Adipocyte (in vitro differentiated cells): Measurements from ENCODE around the gene ZNF664.
"Not testable (repeated sequence)": the region's sequence is repeated elsewhere in the genome, so short reads cannot be mapped to it uniquely, and the experiment has no call there.

Source experiments
- DNase-seq: peaks from one replicate; pipeline ENCODE4 v3.0.0-alpha.2; 2015; ENCODE audit warnings: low read depth
- H3K27me3 ChIP-seq: replicated peaks from 2 replicates; pipeline ENCODE4 v1.7.0; 2013; ENCODE audit warnings: mild to moderate bottlenecking, low read length, moderate library complexity; ENCODE audit not compliant: control insufficient read depth, insufficient read depth
- H3K36me3 ChIP-seq: 2 replicates; pipeline ENCODE4 v1.7.0; 2013; ENCODE audit warnings: low read length, mild to moderate bottlenecking, moderate library complexity; ENCODE audit not compliant: control insufficient read depth, insufficient read depth, severe bottlenecking
- H3K4me1 ChIP-seq: 2 replicates; pipeline ENCODE4 v1.7.0; 2013; ENCODE audit warnings: mild to moderate bottlenecking, low read length, moderate library complexity; ENCODE audit not compliant: control insufficient read depth, insufficient read depth
- H3K4me3 ChIP-seq: 2 replicates; pipeline ENCODE4 v1.7.0; 2013; ENCODE audit warnings: mild to moderate bottlenecking, low read length, moderate library complexity
- H3K9ac ChIP-seq: 2 replicates; pipeline ENCODE4 v1.7.0; 2013; ENCODE audit warnings: mild to moderate bottlenecking, low read length, moderate library complexity
- H3K9me3 ChIP-seq: 2 replicates; pipeline ENCODE4 v1.7.0; 2013; ENCODE audit warnings: mild to moderate bottlenecking, low read length, moderate library complexity; ENCODE audit not compliant: control insufficient read depth

ZNF664 gene

DNA sequence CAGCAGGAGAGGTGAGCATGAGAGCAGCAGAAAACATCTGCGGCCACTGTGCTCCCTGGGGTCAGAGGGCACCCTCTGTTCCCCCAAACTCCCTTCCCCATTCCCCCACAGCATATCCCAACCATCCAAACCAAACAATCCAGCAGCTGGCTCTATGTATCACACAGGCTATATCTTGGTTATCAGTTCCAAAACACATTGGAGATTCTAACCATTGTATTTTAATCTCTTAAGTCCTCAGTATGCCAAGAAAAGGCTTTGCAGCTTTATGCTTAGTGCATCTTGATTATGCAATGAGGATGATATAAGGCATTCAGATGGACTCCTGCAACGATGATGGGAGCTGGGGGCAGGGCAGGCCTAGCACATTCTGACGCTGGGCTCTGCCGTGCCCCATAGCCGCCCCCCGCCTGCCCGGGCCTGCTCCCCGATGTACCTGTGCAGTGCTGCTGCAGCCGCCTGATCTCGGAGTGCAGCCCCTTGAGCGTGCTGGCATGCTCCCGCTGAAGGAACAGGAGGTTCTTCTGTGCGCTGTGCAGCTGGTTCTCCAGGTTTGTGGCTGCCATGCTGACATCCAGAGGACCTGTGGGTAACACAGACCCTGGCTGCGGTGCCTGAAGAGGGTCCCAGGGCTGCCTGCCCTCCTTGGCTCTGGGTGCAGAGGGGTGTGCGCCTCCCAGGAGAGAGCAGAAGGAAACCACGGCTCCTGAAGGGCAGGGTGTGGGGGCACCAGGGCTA is 29.9 kb upstream of the ZNF664 start:
- Histone ChIP-seq H3K4me1 (peaks cover 9% of the 10 kb centered on the region), H3K9me3 (peaks cover 14% of the 10 kb centered on the region), H3K4me3 (no peak overlapping the region), H3K9ac (no peak overlapping the region), H3K36me3 (peaks cover 43% of the 10 kb centered on the region), H3K27me3 (no peaks in the 10 kb centered on the region)
- DNase-seq = peak; percentile 18

DNA sequence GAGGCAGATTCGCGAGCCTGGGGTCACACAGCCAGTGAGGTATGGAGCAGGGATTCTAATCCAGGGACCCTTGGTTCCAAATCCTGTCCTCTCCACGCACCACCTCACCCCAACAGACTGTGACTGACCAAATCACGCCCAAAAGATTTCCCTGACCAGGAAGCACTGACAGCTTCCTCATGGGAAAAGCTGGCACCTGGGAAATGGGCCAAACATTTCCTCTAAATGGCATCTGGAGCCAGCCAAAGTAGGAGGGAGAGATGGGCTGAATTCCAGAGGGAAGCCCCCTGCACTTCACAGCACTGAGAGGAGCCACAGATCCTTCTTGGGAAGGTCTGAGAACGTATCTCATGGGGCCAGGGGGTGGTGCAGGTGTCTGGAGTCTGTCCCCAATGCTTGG is 29.2 kb upstream of the ZNF664 start:
- Histone ChIP-seq H3K4me1 (peaks cover 9% of the 10 kb centered on the region), H3K27me3 (no peaks in the 10 kb centered on the region), H3K36me3 (peaks cover 44% of the 10 kb centered on the region), H3K9ac (no peak overlapping the region), H3K9me3 (peaks cover 14% of the 10 kb centered on the region), H3K4me3 (no peak overlapping the region)
- no peak for DNase-seq

DNA sequence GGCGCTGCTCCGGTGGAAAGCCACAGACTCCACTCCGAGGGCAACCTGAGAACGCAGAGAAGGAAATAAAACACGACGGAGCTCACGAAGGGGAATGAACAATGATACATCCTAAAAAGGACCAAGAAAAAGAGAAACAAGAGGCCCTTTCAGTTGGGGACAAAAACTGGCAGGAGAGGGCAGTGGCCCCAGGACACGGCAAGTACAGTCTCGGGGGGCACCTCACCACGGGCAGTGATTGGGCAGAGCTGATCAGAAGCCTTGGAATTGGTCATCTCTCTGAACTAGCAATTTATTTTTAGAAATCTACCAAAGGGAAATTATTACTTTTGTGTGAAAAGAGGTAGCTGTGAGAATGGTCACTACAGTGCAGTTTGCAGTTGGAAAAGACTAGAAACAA is 28.3 kb upstream of the ZNF664 start:
- Histone ChIP-seq H3K9me3 (peaks cover 14% of the 10 kb centered on the region), H3K9ac (no peak overlapping the region), H3K36me3 (peaks cover 47% of the 10 kb centered on the region), H3K4me1 (peaks cover 9% of the 10 kb centered on the region), H3K27me3 (no peaks in the 10 kb centered on the region), H3K4me3 (no peak overlapping the region)
- DNase-seq = no peak

DNA sequence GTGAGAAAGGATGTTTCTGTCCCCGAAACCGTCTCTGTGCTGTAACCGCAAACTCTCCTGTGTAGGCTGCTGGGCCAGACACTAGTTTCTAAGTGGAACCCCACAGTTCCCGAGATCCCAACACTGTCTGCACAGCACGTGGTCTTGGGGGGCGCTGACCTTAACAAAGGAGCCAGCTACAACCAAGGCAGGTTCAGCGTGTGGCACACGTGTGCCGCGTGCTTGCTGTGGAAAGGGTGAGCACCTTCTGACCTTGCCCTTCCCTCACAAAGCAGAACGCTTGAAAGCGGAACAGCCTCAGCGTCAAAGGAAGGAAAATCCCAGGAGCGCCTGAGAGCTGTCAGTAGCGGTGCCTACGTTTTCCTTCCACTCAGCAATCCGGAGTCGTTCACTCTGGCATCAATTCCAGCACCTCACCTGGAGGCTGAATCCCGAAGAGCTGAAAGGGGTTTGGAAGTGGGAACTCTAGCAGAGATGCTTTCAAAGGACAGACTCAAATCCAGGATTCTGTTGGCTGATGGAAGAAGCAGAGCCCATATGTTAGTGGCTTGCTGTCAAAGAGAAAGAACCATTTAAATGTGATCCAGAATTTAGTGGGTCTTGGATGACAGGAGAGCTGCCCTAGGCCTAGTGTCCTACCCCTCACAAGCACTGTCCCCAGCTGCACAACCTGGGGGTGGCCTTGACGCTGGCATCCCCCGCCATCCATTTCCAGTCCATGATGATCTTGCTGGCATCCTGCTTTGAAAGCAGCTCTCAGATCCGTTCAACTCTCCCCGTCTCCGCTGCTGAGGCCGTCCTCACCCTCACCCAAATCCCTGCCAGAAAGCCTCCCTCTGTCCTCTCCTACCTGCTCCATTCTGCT is 27.5 kb upstream of the ZNF664 start:
- no peak for DNase-seq
- peaks cover 39% of the 10 kb centered on the region for H3K36me3 ChIP-seq
- peaks cover 14% of the 10 kb centered on the region for H3K9me3 ChIP-seq
- H3K4me1 ChIP-seq = peaks cover 13% of the 10 kb centered on the region
- no peak overlapping the region for H3K4me3 ChIP-seq
- H3K9ac ChIP-seq = no peak overlapping the region
- no peaks in the 10 kb centered on the region for H3K27me3 ChIP-seq

DNA sequence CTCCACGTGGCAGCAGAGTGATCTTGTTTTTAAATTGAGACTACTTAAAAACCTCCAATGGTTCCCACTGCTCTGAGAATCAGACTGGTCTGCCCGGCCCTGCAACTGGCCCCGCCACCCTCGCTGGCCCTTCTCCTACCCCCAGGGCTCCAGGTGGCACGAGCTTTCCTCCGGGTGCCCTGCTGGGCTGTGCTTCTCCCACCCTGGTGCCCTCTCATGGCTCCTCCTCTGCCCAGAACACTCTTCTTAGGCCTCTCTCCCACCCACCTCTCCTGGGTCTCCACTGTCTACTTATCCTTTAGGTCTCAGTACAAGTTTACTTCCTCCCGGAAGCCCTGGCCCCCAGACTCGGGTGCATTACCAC is 26.9 kb upstream of the ZNF664 start:
- Histone ChIP-seq H3K4me1 (peaks cover 17% of the 10 kb centered on the region), H3K9me3 (peaks cover 14% of the 10 kb centered on the region), H3K9ac (no peak overlapping the region), H3K27me3 (no peaks in the 10 kb centered on the region), H3K4me3 (no peak overlapping the region), H3K36me3 (peaks cover 36% of the 10 kb centered on the region)
- DNase-seq = no peak

DNA sequence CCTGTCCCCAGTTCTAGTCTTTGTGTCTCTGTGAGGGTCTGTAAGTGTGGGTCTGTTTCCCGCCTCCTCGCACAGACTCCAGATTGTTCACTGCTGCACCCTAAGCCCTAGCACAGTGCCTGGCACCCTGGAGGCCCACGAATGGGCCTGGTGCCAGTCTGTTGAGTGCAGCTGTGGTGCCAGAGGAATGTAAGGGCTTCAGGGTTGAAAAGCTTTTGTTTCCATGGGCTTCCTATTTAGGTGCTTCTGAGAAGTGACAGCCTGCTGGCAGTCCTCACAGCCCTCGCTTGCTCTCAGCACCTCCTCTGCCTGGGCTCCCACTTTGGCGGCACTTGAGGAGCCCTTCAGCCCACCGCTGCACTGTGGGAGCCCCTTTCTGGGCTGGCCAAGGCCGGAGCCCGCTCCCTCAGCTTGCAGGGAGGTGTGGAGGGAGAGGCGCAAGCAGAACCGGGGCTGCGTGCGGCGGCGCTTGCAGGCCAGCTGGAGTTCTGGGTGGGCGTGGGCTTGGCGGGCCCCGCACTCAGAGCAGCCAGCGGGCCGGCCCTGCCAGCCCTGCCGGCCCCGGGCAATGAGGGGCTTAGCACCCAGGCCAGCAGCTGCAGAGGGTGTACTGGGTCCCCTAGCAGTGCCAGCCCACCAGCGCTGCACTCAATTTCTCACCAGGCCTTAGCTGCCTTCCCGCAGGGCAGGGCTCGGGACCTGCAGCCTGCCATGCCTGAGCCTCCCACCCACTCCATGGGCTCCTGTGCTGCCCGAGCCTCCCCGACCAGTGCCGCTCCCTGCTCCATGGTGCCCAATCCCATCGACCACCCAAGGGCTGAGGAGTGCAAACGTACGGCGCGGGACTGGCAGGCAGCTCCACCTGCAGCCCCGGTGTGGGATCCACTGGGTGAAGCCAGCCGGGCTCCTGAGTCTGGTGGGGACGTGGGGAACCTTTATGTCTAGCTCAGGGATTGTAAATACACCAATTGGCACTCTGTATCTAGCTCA is 26.2 kb upstream of the ZNF664 start:
- H3K27me3 ChIP-seq, H3K4me3 ChIP-seq, H3K9ac ChIP-seq, DNase-seq, H3K9me3 ChIP-seq: not testable (repeated sequence)
- Histone ChIP-seq H3K4me1 (peaks cover 17% of the 10 kb centered on the region), H3K36me3 (peaks cover 29% of the 10 kb centered on the region)

DNA sequence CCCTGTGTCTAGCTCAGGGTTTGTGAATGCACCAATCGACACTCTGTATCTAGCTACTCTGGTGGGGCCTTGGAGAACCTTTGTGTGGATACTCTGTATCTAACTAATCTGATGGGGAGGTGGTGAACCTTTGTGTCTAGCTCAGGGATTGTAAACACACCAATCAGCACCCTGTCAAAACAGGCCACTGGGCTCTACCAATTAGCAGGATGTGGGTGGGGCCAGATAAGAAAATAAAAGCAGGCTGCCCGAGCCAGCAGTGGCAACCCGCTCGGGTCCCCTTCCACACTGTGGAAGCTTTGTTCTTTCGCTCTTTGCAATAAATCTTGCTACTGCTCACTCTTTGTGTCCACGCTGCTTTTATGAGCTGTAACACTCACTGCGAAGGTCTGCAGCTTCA is 25.5 kb upstream of the ZNF664 start:
- not testable (repeated sequence) for DNase-seq
- H3K4me1 ChIP-seq = peaks cover 13% of the 10 kb centered on the region

DNA sequence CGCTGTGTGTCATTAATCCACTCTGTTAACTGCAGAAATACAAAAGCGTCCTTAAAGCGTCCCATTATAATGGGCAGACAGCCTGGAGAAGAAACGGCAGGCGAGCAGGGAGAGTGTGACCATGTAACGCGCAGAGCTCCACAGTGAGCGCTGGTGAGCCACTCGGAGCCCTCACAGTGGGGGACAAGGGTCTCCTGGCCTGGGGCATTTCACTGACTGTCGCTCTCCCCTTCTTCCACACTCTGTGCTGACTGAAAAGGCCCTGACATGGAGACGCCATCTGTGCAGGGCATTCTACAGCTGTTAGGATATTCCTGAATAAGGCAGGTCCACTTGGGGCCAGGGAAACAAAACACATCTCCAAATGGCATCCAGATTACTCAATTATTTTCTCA is 24.6 kb upstream of the ZNF664 start:
- no peak overlapping the region for H3K4me3 ChIP-seq
- peaks cover 21% of the 10 kb centered on the region for H3K36me3 ChIP-seq
- H3K9me3 ChIP-seq = no peaks in the 10 kb centered on the region
- peaks cover 8% of the 10 kb centered on the region for H3K4me1 ChIP-seq
- no peak overlapping the region for H3K9ac ChIP-seq
- DNase-seq = no peak
- no peaks in the 10 kb centered on the region for H3K27me3 ChIP-seq

More for the DNA sequence above, 25.5 kb upstream of the ZNF664 start:
- peaks cover 22% of the 10 kb centered on the region for H3K36me3 ChIP-seq
- H3K27me3 ChIP-seq, H3K9ac ChIP-seq, H3K4me3 ChIP-seq, H3K9me3 ChIP-seq: not testable (repeated sequence)

DNA sequence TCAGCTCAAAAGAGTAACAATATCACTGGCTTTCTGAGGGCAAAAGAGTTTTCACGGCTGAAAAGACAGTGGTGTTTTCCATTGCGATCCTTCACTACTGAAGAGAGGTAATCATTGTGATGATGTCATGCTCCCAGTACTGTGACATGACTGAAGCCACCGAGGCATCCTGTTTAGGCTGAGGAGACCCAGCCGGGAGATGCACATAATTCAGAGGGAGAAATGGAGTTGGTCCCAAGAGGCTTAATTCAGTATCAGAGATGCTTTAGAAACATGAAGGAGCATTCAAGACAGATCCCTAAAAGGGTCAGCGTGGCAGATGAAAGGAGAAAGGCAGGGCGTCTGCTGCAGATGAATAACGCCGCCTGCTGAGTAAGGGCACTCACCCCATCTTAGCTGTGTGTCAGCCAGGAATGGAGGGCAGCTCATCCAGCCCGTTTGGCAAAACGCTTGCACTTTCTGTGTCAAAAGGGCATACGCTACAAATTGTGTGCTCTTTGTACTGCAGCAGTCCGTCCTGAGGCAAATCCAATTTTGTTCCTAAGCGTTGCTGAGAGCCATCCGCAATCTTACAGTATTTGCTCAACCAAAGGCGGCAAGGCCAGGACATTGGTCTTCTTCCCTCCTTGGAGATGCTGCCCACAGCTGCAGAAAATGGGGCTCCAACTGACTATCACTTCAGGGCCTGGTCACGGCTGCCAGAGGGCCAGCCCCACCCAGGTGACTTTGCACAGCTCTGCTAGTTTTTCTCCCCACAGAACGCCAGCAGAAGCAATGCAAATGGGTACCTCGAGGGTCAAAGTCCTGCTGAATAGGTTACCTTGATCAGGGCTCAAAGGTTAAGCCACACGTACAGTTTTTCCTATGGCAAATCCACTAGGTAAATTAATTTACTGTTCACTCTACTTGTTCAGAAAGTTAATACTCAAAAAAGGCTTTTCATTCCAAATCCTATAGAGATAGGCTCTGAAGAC is 23.9 kb upstream of the ZNF664 start:
- no peaks in the 10 kb centered on the region for H3K27me3 ChIP-seq
- no peaks in the 10 kb centered on the region for H3K9me3 ChIP-seq
- no peak overlapping the region for H3K4me3 ChIP-seq
- DNase-seq = no peak
- H3K9ac ChIP-seq = no peak overlapping the region
- H3K36me3 ChIP-seq = peaks cover 18% of the 10 kb centered on the region
- H3K4me1 ChIP-seq = peaks cover 8% of the 10 kb centered on the region

DNA sequence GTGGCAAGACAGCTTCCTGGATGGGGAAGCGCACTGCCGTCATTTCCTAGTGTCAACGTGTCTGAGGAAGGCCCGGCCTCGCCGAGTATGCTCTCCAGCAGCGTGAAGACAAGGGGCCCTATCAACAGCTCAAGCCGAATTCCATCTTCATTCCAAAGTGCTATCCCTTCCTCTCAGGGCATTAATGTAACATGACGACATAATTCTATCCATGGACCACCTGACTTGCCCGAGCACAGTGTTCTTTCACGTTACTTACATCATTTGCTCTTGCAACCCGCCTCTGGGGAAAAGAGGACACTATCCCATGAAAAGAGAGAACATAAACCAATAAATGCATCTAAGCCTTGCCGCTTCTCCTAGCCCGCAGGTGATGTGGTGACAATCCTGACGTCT is 23.2 kb upstream of the ZNF664 start:
- Histone ChIP-seq H3K4me3 (no peak overlapping the region), H3K36me3 (peaks cover 18% of the 10 kb centered on the region), H3K9me3 (no peaks in the 10 kb centered on the region), H3K27me3 (no peaks in the 10 kb centered on the region), H3K4me1 (peaks cover 8% of the 10 kb centered on the region), H3K9ac (no peak overlapping the region)
- no peak for DNase-seq
